Endothelial cell of umbilical vein (primary cell): ENCODE measurements around the gene PKNOX1. TPM values are rescaled to one million over a fixed set of nuclear protein-coding genes. Genes with fewer than 3 reads are reported as not detected.
"Not testable (repeated sequence)": the region's sequence is repeated elsewhere in the genome, so short reads cannot be mapped to it uniquely, and the experiment has no call there.

ENCODE experiments used
- BruUV-seq: library from RNA; stranded (reverse); fragments of 400-500 nt; replicated peaks from 2 replicates; lab custom pipeline; 2021; lab: Mats Ljungman, UMichigan
- CTCF ChIA-PET: fragments of 300-600, 350-600 bp; sonication (Branson Sonifier 250); formaldehyde crosslinking; loops from one replicate; lab custom pipeline; 2021; ENCODE audit warnings: antibody characterized with exemption, inconsistent platforms; lab: Charles Lee
- POLR2A ChIA-PET: fragments of 300-600, 350-600 bp; sonication (Branson Sonifier 250); formaldehyde crosslinking; loops from one replicate; lab custom pipeline; 2021; ENCODE audit warnings: antibody characterized with exemption, inconsistent platforms; lab: Charles Lee
- DNase-seq: peaks from one replicate; pipeline ENCODE4 v3.0.0-alpha.2; 2011; ENCODE audit warnings: low read depth, low spot score
- FAIRE-seq: peaks from 2 replicates; lab custom pipeline; 2011; peaks lifted over from hg19 to GRCh38; lab: Jason Lieb, UNC
- H2AFZ ChIP-seq: 2 replicates; pipeline ENCODE4 v1.6.0; 2012; ENCODE audit warnings: low read depth, low read length, control low read depth, inconsistent platforms
- H3K27ac ChIP-seq: 2 replicates; pipeline ENCODE4 v1.5.1; 2011; ENCODE audit warnings: low read depth, mild to moderate bottlenecking, control low read depth, low read length, moderate library complexity; ENCODE audit not compliant: insufficient read depth
- H3K27me3 ChIP-seq, 2 experiments: 2 replicates each; pipeline versions ENCODE4 v1.6.0 to v1.6.1; 2011; ENCODE audit warnings: low read length in 2 of 2, mixed read lengths in 1 of 2; ENCODE audit not compliant: control insufficient read depth in 2 of 2, insufficient read depth in 2 of 2
- H3K36me3 ChIP-seq, 2 experiments: 2 replicates in 1 of 2; 3 replicates in 1 of 2; pipeline ENCODE4 v1.5.1; 2011; ENCODE audit warnings: low read length in 2 of 2, mild to moderate bottlenecking in 1 of 2, moderate library complexity in 1 of 2; ENCODE audit not compliant: control insufficient read depth in 2 of 2, insufficient read depth in 2 of 2; ENCODE audit errors: extremely low read depth in 1 of 2
- H3K4me1 ChIP-seq: 3 replicates; pipeline ENCODE4 v1.5.1; 2011; ENCODE audit warnings: mild to moderate bottlenecking, low read length; ENCODE audit not compliant: control insufficient read depth, insufficient read depth; ENCODE audit errors: extremely low read depth
- H3K4me2 ChIP-seq: 2 replicates; pipeline ENCODE4 v1.6.1; 2011; ENCODE audit warnings: low read length, control low read depth, mixed read lengths; ENCODE audit not compliant: insufficient read depth
- H3K4me3 ChIP-seq, 3 experiments: fragments of 200-600 bp in 1 of 3; sonication (generic), shearing (Covaris generic) in 1 of 3; replicated peaks in 1 of 3; 2 replicates each; pipeline ENCODE4 v1.5.1; 2011 to 2016; ENCODE audit warnings: control low read depth in 3 of 3, low read length in 3 of 3, mild to moderate bottlenecking in 2 of 3, inconsistent platforms in 1 of 3, low read depth in 1 of 3, moderate library complexity in 1 of 3; ENCODE audit not compliant: insufficient read depth in 1 of 3
- H3K79me2 ChIP-seq: 2 replicates; pipeline ENCODE4 v1.6.0; 2012; ENCODE audit warnings: low read length, inconsistent platforms; ENCODE audit not compliant: control insufficient read depth, insufficient read depth
- H3K9ac ChIP-seq: replicated peaks from 2 replicates; pipeline ENCODE3; 2011; ENCODE audit warnings: low read length, control low read depth; ENCODE audit not compliant: insufficient read depth; ENCODE audit errors: extremely low read depth
- H3K9me1 ChIP-seq: replicated peaks from 3 replicates; pipeline ENCODE4 v1.6.0; 2011; ENCODE audit warnings: mild to moderate bottlenecking, low read length; ENCODE audit not compliant: control insufficient read depth, insufficient read depth; ENCODE audit errors: extremely low read depth
- H3K9me3 ChIP-seq: replicated peaks from 2 replicates; pipeline ENCODE4 v1.5.1; 2012; ENCODE audit warnings: low read length, inconsistent platforms; ENCODE audit not compliant: control insufficient read depth, insufficient read depth
- H4K20me1 ChIP-seq: replicated peaks from 2 replicates; pipeline ENCODE3; 2011; ENCODE audit warnings: mild to moderate bottlenecking, low read length; ENCODE audit not compliant: control insufficient read depth, insufficient read depth; ENCODE audit errors: extremely low read depth
- EZH2 ChIP-seq: IDR thresholded peaks from 2 replicates; pipeline ENCODE4 v1.6.1; 2012; ENCODE audit warnings: borderline replicate concordance, low read depth, mild to moderate bottlenecking, moderate library complexity, low read length, inconsistent platforms; ENCODE audit not compliant: severe bottlenecking
- FOS ChIP-seq: IDR thresholded peaks from 2 replicates; pipeline ENCODE4 v1.6.1; 2011; ENCODE audit warnings: mild to moderate bottlenecking, low read length, moderate library complexity, borderline replicate concordance; ENCODE audit not compliant: insufficient read depth
- GATA2 ChIP-seq: IDR thresholded peaks from 2 replicates; pipeline ENCODE4 v1.7.0; 2011; ENCODE audit warnings: low read depth, mild to moderate bottlenecking, moderate library complexity, mixed read lengths, low read length; ENCODE audit not compliant: insufficient read length, insufficient read depth
- JUN ChIP-seq: IDR thresholded peaks from 2 replicates; pipeline ENCODE4 v1.6.1; 2011; ENCODE audit warnings: borderline replicate concordance, low read depth; ENCODE audit not compliant: insufficient read length, insufficient read depth
- MAX ChIP-seq: IDR thresholded peaks from 2 replicates; pipeline ENCODE4 v1.6.1; 2011; ENCODE audit not compliant: insufficient read depth, insufficient read length
- MYC ChIP-seq: IDR thresholded peaks from one replicate; pipeline ENCODE4 v1.6.1; 2011; ENCODE audit warnings: mild to moderate bottlenecking, low read depth, low read length
- POLR2A ChIP-seq: IDR thresholded peaks from 2 replicates; pipeline ENCODE4 v1.6.1; 2012; ENCODE audit warnings: low read depth, mild to moderate bottlenecking, control low read depth, low read length
- POLR2AphosphoS5 ChIP-seq: IDR thresholded peaks from 2 replicates; pipeline ENCODE4 v1.6.1; 2012; ENCODE audit warnings: low read depth, mild to moderate bottlenecking, control low read depth, low read length, moderate library complexity; ENCODE audit not compliant: insufficient read depth
- dilution Hi-C: fragments of 300-500 bp; cut with MboI; formaldehyde crosslinking; loops from one replicate; pipeline ENCODE4 v1.15.0; 2019; ENCODE audit warnings: low sequenced_read_pairs; ENCODE audit not compliant: extremely low pct_ligation_motif_present
- intact Hi-C: fragments of 100-400 bp; cut with micrococcal nuclease; formaldehyde crosslinking; loops from one replicate; pipeline ENCODE4 v1.10.0; 2022
- polyA plus RNA-seq, 4 experiments: library from polyadenylated mRNA; depleted of rRNA in 3 of 4; stranded (reverse) in 3 of 4; unstranded in 1 of 4; fragments of >200 nt; gene quantifications; 2 replicates each; pipeline versions ENCODE4 v1.2.1 to v1.2.3, GENCODE V29; 2011 to 2012; ENCODE audit warnings: missing spikeins in 1 of 4
- total RNA-seq: library from RNA; stranded (reverse); gene quantifications from 2 replicates; pipeline ENCODE4 v1.2.3, GENCODE V29; 2021
- TF ChIP-seq, protein P1 (sequence below), 2 donors: IDR thresholded peaks; 1 replicate in 1 of 2; 2 replicates in 1 of 2; pipeline ENCODE4 v1.5.1; 2011; ENCODE audit warnings: low read length in 2 of 2, mild to moderate bottlenecking in 2 of 2, moderate library complexity in 2 of 2, control low read depth in 1 of 2, inconsistent platforms in 1 of 2, low read depth in 1 of 2; ENCODE audit not compliant: insufficient read depth in 1 of 2; ENCODE audit errors: extremely low read depth in 1 of 2

PKNOX1 gene
- total and polyA plus RNA-seq, 2 donors (not counting 3 experiments of a cell fraction or from before 2014, with no cell fraction given) = 16.6 to 23.6 TPM

DNA sequence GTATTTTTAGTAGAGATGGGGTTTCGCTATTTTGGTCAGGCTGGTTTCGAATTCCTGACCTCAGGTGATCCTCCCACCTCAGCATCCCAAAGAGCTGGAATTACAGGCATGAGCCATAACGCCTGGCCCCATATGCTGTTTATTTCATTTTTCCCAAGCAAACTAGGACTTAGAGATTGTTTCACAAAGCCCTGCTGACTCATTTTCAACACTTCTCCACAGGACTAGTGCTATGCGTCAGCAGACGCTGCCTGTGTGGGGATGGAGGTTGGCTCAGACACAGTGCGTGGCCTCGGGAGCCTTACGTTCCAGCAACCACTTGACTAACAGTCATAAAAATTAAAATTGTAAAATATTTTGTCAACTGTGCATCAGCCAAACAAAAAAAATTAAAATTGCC is 22.7 kb downstream of the PKNOX1 start:
- H3K36me3 ChIP-seq = no peaks in the 10 kb centered on the region
- intact Hi-C loops = no loop called here
- DNase-seq = no peak
- BruUV-seq = no TSS peak
- peaks cover 3% of the 10 kb centered on the region for H3K9me3 ChIP-seq
- H3K4me2 ChIP-seq = no peak overlapping the region
- ChIA-PET CTCF (no interaction called here), POLR2A (no interaction called here)
- H3K4me3 ChIP-seq = no peak overlapping the region
- no peak for TF ChIP-seq POLR2AphosphoS5
- TF ChIP-seq POLR2A = no peak
- TF ChIP-seq, protein P1, sequence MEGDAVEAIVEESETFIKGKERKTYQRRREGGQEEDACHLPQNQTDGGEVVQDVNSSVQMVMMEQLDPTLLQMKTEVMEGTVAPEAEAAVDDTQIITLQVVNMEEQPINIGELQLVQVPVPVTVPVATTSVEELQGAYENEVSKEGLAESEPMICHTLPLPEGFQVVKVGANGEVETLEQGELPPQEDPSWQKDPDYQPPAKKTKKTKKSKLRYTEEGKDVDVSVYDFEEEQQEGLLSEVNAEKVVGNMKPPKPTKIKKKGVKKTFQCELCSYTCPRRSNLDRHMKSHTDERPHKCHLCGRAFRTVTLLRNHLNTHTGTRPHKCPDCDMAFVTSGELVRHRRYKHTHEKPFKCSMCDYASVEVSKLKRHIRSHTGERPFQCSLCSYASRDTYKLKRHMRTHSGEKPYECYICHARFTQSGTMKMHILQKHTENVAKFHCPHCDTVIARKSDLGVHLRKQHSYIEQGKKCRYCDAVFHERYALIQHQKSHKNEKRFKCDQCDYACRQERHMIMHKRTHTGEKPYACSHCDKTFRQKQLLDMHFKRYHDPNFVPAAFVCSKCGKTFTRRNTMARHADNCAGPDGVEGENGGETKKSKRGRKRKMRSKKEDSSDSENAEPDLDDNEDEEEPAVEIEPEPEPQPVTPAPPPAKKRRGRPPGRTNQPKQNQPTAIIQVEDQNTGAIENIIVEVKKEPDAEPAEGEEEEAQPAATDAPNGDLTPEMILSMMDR (IDR thresholded peaks at IDR 0.05; ENCODE audit: extremely low read depth in 1 of 2, insufficient read depth in 1 of 2, low read depth in 1 of 2, low read length in 2 of 2) = no peak
- TF ChIP-seq GATA2 = no peak
- TF ChIP-seq EZH2 = no peak
- no peak for TF ChIP-seq FOS
- TF ChIP-seq JUN = no peak
- TF ChIP-seq MYC = no peak
- no peak for TF ChIP-seq MAX
- peaks cover 11% of the 10 kb centered on the region for H3K4me1 ChIP-seq
- no peaks in the 10 kb centered on the region for H3K9me1 ChIP-seq
- dilution Hi-C loops = no loop called here
- no peak overlapping the region for H3K9ac ChIP-seq
- H3K27ac ChIP-seq = no peak overlapping the region
- H3K27me3 ChIP-seq = no peaks in the 10 kb centered on the region
- no peaks in the 10 kb centered on the region for H4K20me1 ChIP-seq
- no peak for FAIRE-seq
- H3K79me2 ChIP-seq = no peaks in the 10 kb centered on the region
- H2AFZ ChIP-seq = no peak overlapping the region

- H3K9ac ChIP-seq, FAIRE-seq, H4K20me1 ChIP-seq, BruUV-seq, intact Hi-C loops, H3K27me3 ChIP-seq, H2AFZ ChIP-seq, H3K4me1 ChIP-seq, H3K9me3 ChIP-seq, H3K4me3 ChIP-seq, dilution Hi-C loops, H3K9me1 ChIP-seq, CTCF ChIA-PET, H3K36me3 ChIP-seq, H3K27ac ChIP-seq, DNase-seq, H3K4me2 ChIP-seq, H3K79me2 ChIP-seq, POLR2A ChIA-PET: not testable (repeated sequence)
These were observed 23.6 kb downstream of the PKNOX1 start for GRCh38 chr21:42997983-42998382.

- H3K4me3 ChIP-seq, H3K27ac ChIP-seq, CTCF ChIA-PET, H3K4me2 ChIP-seq, H4K20me1 ChIP-seq, H3K79me2 ChIP-seq, H3K9me1 ChIP-seq, DNase-seq, POLR2A ChIA-PET, BruUV-seq, H3K9ac ChIP-seq, H3K27me3 ChIP-seq, H3K4me1 ChIP-seq, H3K36me3 ChIP-seq, H3K9me3 ChIP-seq, FAIRE-seq, intact Hi-C loops, dilution Hi-C loops, H2AFZ ChIP-seq: not testable (repeated sequence)
These were observed 24.8 kb downstream of the PKNOX1 start for GRCh38 chr21:42999152-42999551.
